Measurements from ENCODE around the gene OSBPL10. TPM values are rescaled to one million over a fixed set of nuclear protein-coding genes. Genes with fewer than 3 reads are reported as not detected.

Gene OSBPL10
- total and polyA plus RNA-seq, 7 donors: 2.3 to 77.7 (median 8.5) TPM

DNA sequence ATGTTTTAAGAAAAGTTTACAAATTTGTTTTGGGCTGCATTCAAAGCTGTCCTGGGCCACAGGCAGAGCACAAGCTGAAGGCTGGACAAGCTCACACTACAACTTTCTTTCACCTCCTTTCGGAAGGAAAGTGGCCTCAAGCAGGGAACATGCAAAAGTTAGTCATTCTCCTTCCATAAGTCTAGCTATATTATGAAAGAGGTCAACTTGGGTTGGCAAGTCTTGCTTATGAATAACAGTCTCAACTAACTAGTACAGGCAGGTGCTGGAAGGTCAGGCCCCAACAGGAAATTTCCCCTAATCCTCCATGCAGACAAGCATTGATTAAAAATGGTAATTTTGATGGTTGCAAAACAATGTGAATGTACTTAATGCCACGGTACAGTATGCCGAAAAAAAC, 69.4 kb downstream of the OSBPL10 start:
- Histone ChIP-seq H3K9me3 (no peaks in the 10 kb centered on the region), H3K27me3 (no peaks in the 10 kb centered on the region), H3K36me3 (no peaks in the 10 kb centered on the region), H3K4me1 (no peaks in the 10 kb centered on the region), H3K4me3 (no peak overlapping the region), H3K27ac (no peak overlapping the region)
- TF ChIP-seq POLR2AphosphoS5 (IDR thresholded peaks at IDR 0.05) (no peak), POLR2A (IDR thresholded peaks at IDR 0.05) (no peak), EP300 (IDR thresholded peaks at IDR 0.05) (no peak)
- TF ChIP-seq, protein P1, sequence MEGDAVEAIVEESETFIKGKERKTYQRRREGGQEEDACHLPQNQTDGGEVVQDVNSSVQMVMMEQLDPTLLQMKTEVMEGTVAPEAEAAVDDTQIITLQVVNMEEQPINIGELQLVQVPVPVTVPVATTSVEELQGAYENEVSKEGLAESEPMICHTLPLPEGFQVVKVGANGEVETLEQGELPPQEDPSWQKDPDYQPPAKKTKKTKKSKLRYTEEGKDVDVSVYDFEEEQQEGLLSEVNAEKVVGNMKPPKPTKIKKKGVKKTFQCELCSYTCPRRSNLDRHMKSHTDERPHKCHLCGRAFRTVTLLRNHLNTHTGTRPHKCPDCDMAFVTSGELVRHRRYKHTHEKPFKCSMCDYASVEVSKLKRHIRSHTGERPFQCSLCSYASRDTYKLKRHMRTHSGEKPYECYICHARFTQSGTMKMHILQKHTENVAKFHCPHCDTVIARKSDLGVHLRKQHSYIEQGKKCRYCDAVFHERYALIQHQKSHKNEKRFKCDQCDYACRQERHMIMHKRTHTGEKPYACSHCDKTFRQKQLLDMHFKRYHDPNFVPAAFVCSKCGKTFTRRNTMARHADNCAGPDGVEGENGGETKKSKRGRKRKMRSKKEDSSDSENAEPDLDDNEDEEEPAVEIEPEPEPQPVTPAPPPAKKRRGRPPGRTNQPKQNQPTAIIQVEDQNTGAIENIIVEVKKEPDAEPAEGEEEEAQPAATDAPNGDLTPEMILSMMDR (IDR thresholded peaks at IDR 0.05): no peak
- no peak for DNase-seq
- 95% methylated on average over 3 of the region's 3 CpGs for WGBS, 2 donors
- intact Hi-C loops (cut with DNase I): no loop called here

DNA sequence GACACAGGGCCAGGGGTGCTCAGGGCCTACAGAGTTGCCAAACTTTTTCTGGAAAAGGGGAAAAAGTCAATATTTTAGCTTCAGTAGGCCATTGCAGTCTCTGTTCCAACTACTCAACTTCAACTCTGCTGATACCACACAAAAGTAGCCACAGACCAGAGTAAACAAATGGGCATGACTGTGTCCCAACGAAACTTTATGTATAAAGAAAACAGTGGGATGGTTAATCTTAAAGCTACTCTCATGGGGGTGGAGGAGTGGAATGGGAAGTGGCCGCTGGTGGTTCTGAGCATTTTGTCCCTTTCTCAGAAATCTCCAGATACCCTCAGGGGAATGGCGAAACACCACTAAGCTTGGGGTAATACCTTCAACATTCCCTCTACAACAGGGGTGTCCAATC, 69.9 kb downstream of the OSBPL10 start:
- Histone ChIP-seq H3K36me3 (no peaks in the 10 kb centered on the region), H3K9me3 (no peaks in the 10 kb centered on the region), H3K4me3 (no peak overlapping the region), H3K27me3 (no peaks in the 10 kb centered on the region), H3K27ac (no peak overlapping the region), H3K4me1 (no peaks in the 10 kb centered on the region)
- intact Hi-C loops (cut with DNase I): no loop called here
- 85 to 92% methylated on average over 3 of the region's 3 CpGs for WGBS, 2 donors
- TF ChIP-seq, protein P1 (IDR thresholded peaks at IDR 0.05): no peak
- no peak for TF ChIP-seq POLR2AphosphoS5 (IDR thresholded peaks at IDR 0.05)
- no peak for TF ChIP-seq POLR2A (IDR thresholded peaks at IDR 0.05)
- no peak for TF ChIP-seq EP300 (IDR thresholded peaks at IDR 0.05)
- no peak for DNase-seq

DNA sequence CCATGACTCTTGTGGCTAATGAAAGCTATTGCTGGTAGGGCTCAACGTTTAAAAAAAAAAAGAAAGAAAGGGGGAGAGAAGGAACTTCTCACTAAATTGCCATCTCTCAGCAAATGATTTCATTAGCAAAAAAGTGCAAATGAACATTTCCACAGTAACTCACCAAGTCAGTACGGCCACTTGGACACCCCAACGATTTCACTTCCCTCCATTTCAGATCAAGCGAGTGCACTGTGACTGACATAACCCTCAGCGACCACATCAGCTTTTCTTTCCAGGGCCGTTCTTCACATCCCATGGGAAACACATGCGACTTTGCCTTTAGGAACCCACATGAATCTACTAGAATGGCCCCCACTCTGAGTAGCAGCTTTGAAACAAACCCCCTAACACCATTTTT, 71.6 kb downstream of the OSBPL10 start:
- Histone ChIP-seq H3K36me3 (no peaks in the 10 kb centered on the region), H3K9me3 (no peaks in the 10 kb centered on the region), H3K4me1 (no peaks in the 10 kb centered on the region), H3K27ac (no peak overlapping the region), H3K27me3 (no peaks in the 10 kb centered on the region), H3K4me3 (no peak overlapping the region)
- WGBS, 2 donors: 86 to 96% methylated on average over 7 of the region's 7 CpGs
- intact Hi-C loops (cut with DNase I): no loop called here
- TF ChIP-seq POLR2AphosphoS5 (IDR thresholded peaks at IDR 0.05) (no peak), POLR2A (IDR thresholded peaks at IDR 0.05) (no peak), EP300 (IDR thresholded peaks at IDR 0.05) (no peak)
- TF ChIP-seq, protein P1 (IDR thresholded peaks at IDR 0.05): no peak
- no peak for DNase-seq

DNA sequence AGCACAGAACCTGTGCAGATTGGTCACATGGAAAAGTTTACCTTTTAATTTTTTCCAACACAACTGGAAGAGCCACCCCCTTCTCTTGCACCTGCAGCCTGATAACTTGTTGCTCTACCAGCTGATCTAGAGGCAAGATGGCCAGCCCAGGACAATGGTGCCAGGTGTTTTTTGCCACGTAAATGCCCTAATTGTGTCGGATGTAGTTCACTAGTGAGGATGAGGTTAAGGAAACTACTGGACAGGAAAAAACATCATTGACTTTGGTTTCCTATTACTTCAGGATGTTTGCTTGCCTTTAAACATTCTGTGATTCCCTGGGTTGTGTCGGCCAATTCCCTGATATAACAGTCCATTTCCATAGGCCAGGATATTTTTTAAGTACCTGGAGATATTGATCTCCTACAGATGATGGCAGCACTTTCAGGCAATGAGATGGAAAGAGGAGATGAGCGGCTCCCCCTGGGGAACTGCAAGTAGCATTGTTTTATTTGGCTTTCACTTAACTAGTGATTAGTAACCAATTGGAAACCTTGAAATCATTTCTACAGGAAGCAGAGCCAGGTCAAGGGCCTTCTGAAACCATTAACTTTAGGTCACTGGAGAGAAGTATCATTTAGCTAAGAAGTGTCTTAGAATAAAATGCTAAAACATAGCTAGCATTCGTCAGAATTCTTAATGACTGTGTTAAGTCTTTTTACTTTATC, 72.5 kb downstream of the OSBPL10 start:
- 75 to 76% methylated on average over 5 of the region's 5 CpGs for WGBS, 2 donors
- intact Hi-C loops (cut with DNase I): no loop called here

More for the DNA sequence above, 72.5 kb downstream of the OSBPL10 start:
- no peak overlapping the region for H3K4me3 ChIP-seq
- no peaks in the 10 kb centered on the region for H3K36me3 ChIP-seq
- DNase-seq: no peak
- H3K4me1 ChIP-seq: no peaks in the 10 kb centered on the region
- H3K27me3 ChIP-seq: no peaks in the 10 kb centered on the region
- no peak overlapping the region for H3K27ac ChIP-seq
- no peak for TF ChIP-seq EP300 (IDR thresholded peaks at IDR 0.05)
- TF ChIP-seq, protein P1 (IDR thresholded peaks at IDR 0.05): no peak
- H3K9me3 ChIP-seq: no peaks in the 10 kb centered on the region
